Neuronal stem cell (in vitro differentiated cells): ENCODE data around the gene EXOC1L.

Experiments
- DNase-seq: peaks from one replicate; pipeline ENCODE4 v3.0.0-alpha.2; 2013; ENCODE audit warnings: low spot score
- H2AFZ ChIP-seq: one replicate; pipeline ENCODE4 v1.6.1; 2013; ENCODE audit warnings: mild to moderate bottlenecking, low read length, inconsistent platforms
- H2AK5ac ChIP-seq: 2 replicates; pipeline ENCODE4 v1.6.1; 2013; ENCODE audit warnings: low read depth, mild to moderate bottlenecking, inconsistent platforms, low read length, moderate library complexity, mixed read lengths
- H2BK120ac ChIP-seq: 2 replicates; pipeline ENCODE4 v1.6.1; 2013; ENCODE audit warnings: low read depth, mild to moderate bottlenecking, inconsistent platforms, low read length, moderate library complexity, mixed read lengths
- H2BK12ac ChIP-seq: one replicate; pipeline ENCODE4 v1.6.1; 2013; ENCODE audit warnings: low read length, inconsistent platforms
- H2BK15ac ChIP-seq: 2 replicates; pipeline ENCODE4 v1.6.1; 2013; ENCODE audit warnings: mild to moderate bottlenecking, low read length, inconsistent platforms, mixed read lengths
- H2BK5ac ChIP-seq: one replicate; pipeline ENCODE4 v1.6.1; 2013; ENCODE audit warnings: inconsistent platforms, mild to moderate bottlenecking, low read length, moderate library complexity
- H3K14ac ChIP-seq: one replicate; pipeline ENCODE4 v1.6.1; 2013; ENCODE audit warnings: low read length, inconsistent platforms
- H3K18ac ChIP-seq: 2 replicates; pipeline ENCODE4 v1.6.1; 2013; ENCODE audit warnings: low read length, inconsistent platforms
- H3K23ac ChIP-seq: 2 replicates; pipeline ENCODE4 v1.6.1; 2013; ENCODE audit warnings: low read depth, mild to moderate bottlenecking, mixed read lengths, low read length, inconsistent platforms; ENCODE audit not compliant: poor library complexity
- H3K27ac ChIP-seq: replicated peaks from 3 replicates; pipeline ENCODE4 v1.5.1; 2013; ENCODE audit warnings: low read length, inconsistent platforms
- H3K27me3 ChIP-seq, 3 experiments: 2 replicates each; pipeline ENCODE4 v1.6.1; 2013; ENCODE audit warnings: low read length in 3 of 3, mild to moderate bottlenecking in 2 of 3, inconsistent platforms in 1 of 3, low read depth in 1 of 3, mixed read lengths in 1 of 3, moderate library complexity in 1 of 3; ENCODE audit not compliant: control insufficient read depth in 3 of 3, insufficient read depth in 3 of 3
- H3K36me3 ChIP-seq, 2 donors: replicated peaks in 1 of 2; 2 replicates each; pipeline ENCODE4 v1.6.1; 2013; ENCODE audit warnings: low read length in 2 of 2; ENCODE audit not compliant: control insufficient read depth in 2 of 2, insufficient read depth in 2 of 2
- H3K4ac ChIP-seq: 2 replicates; pipeline ENCODE4 v1.6.1; 2013; ENCODE audit warnings: inconsistent platforms, mild to moderate bottlenecking, low read length, moderate library complexity
- H3K4me1 ChIP-seq, 2 donors: 1 replicate in 1 of 2; 2 replicates in 1 of 2; pipeline ENCODE4 v1.6.1; 2013; ENCODE audit warnings: low read length in 2 of 2, low read depth in 1 of 2; ENCODE audit not compliant: control insufficient read depth in 2 of 2, insufficient read depth in 1 of 2
- H3K4me2 ChIP-seq: one replicate; pipeline ENCODE4 v1.6.1; 2013; ENCODE audit warnings: mild to moderate bottlenecking, low read length, inconsistent platforms; ENCODE audit not compliant: insufficient read depth, poor library complexity, severe bottlenecking
- H3K4me3 ChIP-seq, 2 donors: 2 replicates each; pipeline ENCODE4 v1.5.1; 2013; ENCODE audit warnings: low read length in 2 of 2, mild to moderate bottlenecking in 2 of 2, inconsistent platforms in 1 of 2, moderate library complexity in 1 of 2
- H3K79me1 ChIP-seq: one replicate; pipeline ENCODE4 v1.6.1; 2013; ENCODE audit warnings: low read depth, mild to moderate bottlenecking, inconsistent platforms, low read length, moderate library complexity
- H3K9ac ChIP-seq: one replicate; pipeline ENCODE4 v1.6.1; 2013; ENCODE audit warnings: mild to moderate bottlenecking, low read depth, low read length, inconsistent platforms; ENCODE audit not compliant: poor library complexity
- H3K9me3 ChIP-seq, 2 donors: replicated peaks in 1 of 2; 2 replicates each; pipeline versions ENCODE3 to v1.6.1; 2013; ENCODE audit warnings: low read length in 2 of 2, mild to moderate bottlenecking in 2 of 2, inconsistent platforms in 1 of 2, low read depth in 1 of 2, mixed read lengths in 1 of 2, moderate library complexity in 1 of 2; ENCODE audit not compliant: control insufficient read depth in 2 of 2, insufficient read depth in 1 of 2
- H4K8ac ChIP-seq: one replicate; pipeline ENCODE4 v1.6.1; 2013; ENCODE audit warnings: low read depth, mild to moderate bottlenecking, inconsistent platforms, low read length, moderate library complexity
- H4K91ac ChIP-seq: one replicate; pipeline ENCODE4 v1.6.1; 2013; ENCODE audit warnings: low read length, low read depth, mild to moderate bottlenecking, inconsistent platforms; ENCODE audit not compliant: poor library complexity
- WGBS, 2 donors: extraction: QIAGEN DNeasy Blood & Tissue Kit; methylation state at CpG; one replicate each; pipeline ENCODE4 v1.1.7; 2013; ENCODE audit warnings: missing lambda C conversion rate in 2 of 2, mixed read lengths in 1 of 2; ENCODE audit not compliant: insufficient read length in 2 of 2, insufficient replicate concordance in 1 of 2; ENCODE audit errors: extremely low coverage in 2 of 2; 5-methylcytosine and 5-hydroxymethylcytosine counted together

Gene EXOC1L

DNA sequence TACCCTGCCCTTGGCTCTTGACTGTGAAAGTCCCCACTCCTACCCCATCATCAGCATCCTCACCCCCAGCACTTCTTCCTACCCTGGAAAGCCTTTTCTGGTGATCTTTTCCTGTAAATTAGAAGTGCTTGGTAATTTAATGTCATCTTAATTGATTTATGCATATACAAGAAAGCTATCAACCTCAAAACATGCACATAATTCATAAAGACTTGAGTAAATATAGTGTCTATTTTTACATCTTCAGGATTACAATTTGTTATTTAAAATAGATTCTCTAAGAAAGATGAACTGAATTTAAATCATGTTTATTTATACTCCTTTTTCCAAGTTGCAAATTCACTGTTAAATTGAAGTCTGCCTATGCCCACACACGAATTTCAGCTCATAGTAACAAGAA is 36.0 kb upstream of the EXOC1L start:
- H4K91ac ChIP-seq = no peak overlapping the region
- no peak overlapping the region for H3K18ac ChIP-seq
- no peaks in the 10 kb centered on the region for H3K27me3 ChIP-seq
- no peak for DNase-seq
- no peaks in the 10 kb centered on the region for H3K4me1 ChIP-seq
- no peak overlapping the region for H2BK12ac ChIP-seq
- no peaks in the 10 kb centered on the region for H3K9me3 ChIP-seq
- H3K23ac ChIP-seq = no peak overlapping the region
- H2BK120ac ChIP-seq = no peak overlapping the region
- no peak overlapping the region for H4K8ac ChIP-seq
- no peak overlapping the region for H3K4ac ChIP-seq
- no peak overlapping the region for H2AK5ac ChIP-seq
- no CpG with 5 or more reads among the region's 1 CpG for WGBS, 2 donors
- no peak overlapping the region for H3K27ac ChIP-seq
- no peaks in the 10 kb centered on the region for H3K79me1 ChIP-seq
- no peak overlapping the region for H2AFZ ChIP-seq
- H3K4me2 ChIP-seq = no peak overlapping the region
- no peaks in the 10 kb centered on the region for H3K36me3 ChIP-seq
- no peak overlapping the region for H3K4me3 ChIP-seq
- no peak overlapping the region for H2BK5ac ChIP-seq
- no peak overlapping the region for H3K14ac ChIP-seq
- no peak overlapping the region for H2BK15ac ChIP-seq
- no peak overlapping the region for H3K9ac ChIP-seq

DNA sequence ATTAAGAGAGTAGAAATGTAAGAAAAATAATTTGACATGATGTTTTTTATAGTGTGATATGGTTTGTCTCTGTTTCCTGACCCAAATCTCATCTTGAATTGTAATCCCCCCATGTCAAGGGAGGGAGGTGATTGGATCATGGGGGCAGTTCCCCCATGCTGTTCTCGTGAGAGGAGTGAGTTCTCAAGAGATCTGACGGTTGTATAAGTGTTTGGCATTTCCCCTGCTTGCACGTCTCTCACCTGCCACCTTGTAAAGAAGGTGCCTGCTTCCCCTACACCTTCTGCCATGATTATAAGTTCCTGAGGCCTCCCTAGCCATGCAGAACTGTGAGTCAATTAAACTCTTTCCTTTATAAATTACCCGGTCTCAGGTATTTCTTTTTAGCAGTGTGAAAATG is 34.8 kb upstream of the EXOC1L start:
- H2AFZ ChIP-seq = no peak overlapping the region
- H3K27ac ChIP-seq = no peak overlapping the region
- no peak overlapping the region for H2AK5ac ChIP-seq
- no peak overlapping the region for H4K91ac ChIP-seq
- no peaks in the 10 kb centered on the region for H3K27me3 ChIP-seq
- no CpG with 5 or more reads among the region's 4 CpGs for WGBS, 2 donors
- no peaks in the 10 kb centered on the region for H3K4me1 ChIP-seq
- H3K23ac ChIP-seq = no peak overlapping the region
- H3K18ac ChIP-seq = no peak overlapping the region
- no peak overlapping the region for H2BK5ac ChIP-seq
- no peak overlapping the region for H3K4me2 ChIP-seq
- H2BK120ac ChIP-seq = no peak overlapping the region
- no peak for DNase-seq
- H3K4ac ChIP-seq = no peak overlapping the region
- H3K9me3 ChIP-seq = no peaks in the 10 kb centered on the region
- H3K9ac ChIP-seq = no peak overlapping the region
- no peak overlapping the region for H2BK15ac ChIP-seq
- H2BK12ac ChIP-seq = no peak overlapping the region
- H3K14ac ChIP-seq = no peak overlapping the region
- H4K8ac ChIP-seq = no peak overlapping the region
- H3K4me3 ChIP-seq = no peak overlapping the region
- no peaks in the 10 kb centered on the region for H3K36me3 ChIP-seq
- H3K79me1 ChIP-seq = no peaks in the 10 kb centered on the region

DNA sequence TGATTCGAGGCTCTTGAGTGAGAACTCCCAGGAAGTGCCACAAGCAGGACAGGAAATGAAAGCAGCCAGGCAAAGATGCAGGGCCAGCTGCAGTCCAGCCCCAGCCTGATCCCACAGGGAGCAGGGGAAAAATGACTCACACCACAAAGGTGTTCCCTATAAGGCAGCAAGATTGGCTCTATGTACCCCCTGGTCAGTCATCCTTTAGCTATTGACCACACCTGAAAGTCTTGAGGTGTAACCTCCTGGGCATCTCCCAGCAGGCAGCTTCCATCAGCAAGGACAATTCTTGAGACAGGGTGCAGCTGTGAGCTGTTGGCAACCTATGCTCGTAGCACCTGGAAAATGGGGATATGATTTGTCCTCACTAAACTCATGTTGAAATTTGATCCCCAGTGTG is 27.9 kb upstream of the EXOC1L start:
- no peaks in the 10 kb centered on the region for H3K79me1 ChIP-seq
- H3K23ac ChIP-seq = no peak overlapping the region
- H3K36me3 ChIP-seq = no peaks in the 10 kb centered on the region
- no peak overlapping the region for H3K14ac ChIP-seq
- H3K4me3 ChIP-seq = no peak overlapping the region
- no peaks in the 10 kb centered on the region for H3K27me3 ChIP-seq
- no peak overlapping the region for H2AK5ac ChIP-seq
- no peak overlapping the region for H3K4me2 ChIP-seq
- WGBS, 2 donors = no CpG with 5 or more reads among the region's 2 CpGs
- H3K18ac ChIP-seq = no peak overlapping the region
- no peak overlapping the region for H2BK120ac ChIP-seq
- H2BK12ac ChIP-seq = no peak overlapping the region
- H3K4me1 ChIP-seq = no peaks in the 10 kb centered on the region
- H2BK15ac ChIP-seq = no peak overlapping the region
- no peak overlapping the region for H3K9ac ChIP-seq
- DNase-seq = no peak
- H3K4ac ChIP-seq = no peak overlapping the region
- no peak overlapping the region for H2BK5ac ChIP-seq
- H3K27ac ChIP-seq = no peak overlapping the region
- H4K8ac ChIP-seq = no peak overlapping the region
- H2AFZ ChIP-seq = peak overlapping the region; percentile 71
- H4K91ac ChIP-seq = no peak overlapping the region
- no peaks in the 10 kb centered on the region for H3K9me3 ChIP-seq

DNA sequence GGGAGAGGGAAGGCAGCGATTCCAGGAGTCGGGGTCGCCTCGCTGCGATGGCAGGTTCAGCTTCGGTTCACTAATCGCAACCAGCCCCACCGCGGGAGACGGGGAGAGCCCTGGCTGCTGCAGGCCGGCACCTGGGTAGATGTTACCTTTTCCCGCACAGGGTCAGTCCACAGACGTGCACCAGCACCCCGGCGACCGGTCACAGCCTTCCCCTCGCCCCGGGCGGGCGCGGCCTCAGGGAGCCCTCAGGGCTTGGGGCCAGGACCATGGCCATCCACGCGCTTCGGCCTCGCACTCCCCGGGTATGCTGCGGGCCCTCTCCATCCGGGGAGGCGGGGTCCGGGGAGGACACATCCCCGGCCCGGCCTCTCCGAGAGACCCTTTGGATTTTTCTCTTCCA is 26.1 kb upstream of the EXOC1L start:
- Histone ChIP-seq H4K8ac (no peak overlapping the region), H2AK5ac (no peak overlapping the region), H3K4me2 (no peak overlapping the region), H2BK12ac (no peak overlapping the region), H4K91ac (no peak overlapping the region), H2AFZ (no peak overlapping the region), H3K4me3 (no peak overlapping the region), H3K27ac (no peak overlapping the region), H3K36me3 (no peaks in the 10 kb centered on the region), H3K18ac (peak overlapping the region; percentile 21), H2BK15ac (no peak overlapping the region), H2BK120ac (no peak overlapping the region), H3K4me1 (no peaks in the 10 kb centered on the region), H3K14ac (no peak overlapping the region), H3K79me1 (no peaks in the 10 kb centered on the region), H3K9me3 (no peaks in the 10 kb centered on the region), H3K9ac (no peak overlapping the region), H3K4ac (no peak overlapping the region), H3K27me3 (peaks cover 0 to 7% (median 0%) of the 10 kb centered on the region in 3 experiments), H3K23ac (no peak overlapping the region), H2BK5ac (no peak overlapping the region)
- WGBS, 2 donors = no CpG with 5 or more reads among the region's 33 CpGs
- DNase-seq = no peak
